Activated naive CD8-positive, alpha-beta T cell treated with anti-CD3 and anti-CD28 coated beads, Interleukin-2, amount 50 U/mL, for 16 hours (primary cell): ENCODE results near the gene OR52J3.
"Not testable (repeated sequence)": the region's sequence is repeated elsewhere in the genome, so short reads cannot be mapped to it uniquely, and the experiment has no call there.

Source experiments
- DNase-seq: peaks from one replicate; pipeline ENCODE4 v3.0.0-alpha.2; 2020; ENCODE audit warnings: low read depth, low spot score

The OR52J3 gene

DNA sequence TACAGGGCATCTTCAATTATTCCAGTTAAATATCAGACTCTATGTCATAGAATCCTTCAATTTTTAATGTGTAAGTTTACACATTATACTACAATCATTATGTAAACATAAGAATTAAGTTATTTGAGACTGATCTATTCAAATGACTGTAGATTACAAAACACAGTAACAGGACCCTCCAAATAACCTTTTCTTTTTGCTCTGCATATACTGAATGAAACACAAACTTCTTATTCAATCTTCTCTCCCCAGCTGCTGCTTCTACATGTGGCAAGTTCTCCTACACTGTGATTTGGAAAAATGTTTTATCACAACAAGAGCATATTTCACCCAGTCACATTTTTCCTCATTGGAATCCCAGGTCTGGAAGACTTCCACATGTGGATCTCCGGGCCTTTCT lies at the start of gene OR52J3:
Gene OR52J3 (plus strand): TSS at position 301 of the 400 bp plus-strand sequence. CDS start 0 bp downstream, at position 301.
- DNase-seq = no peak

GRCh38 chr11:5004424-5005274 lies 41.7 kb upstream of the OR52J3 start:
- no peak for DNase-seq

- DNase-seq = no peak
These were observed 38.8 kb upstream of the OR52J3 start for GRCh38 chr11:5007561-5007960.

DNA sequence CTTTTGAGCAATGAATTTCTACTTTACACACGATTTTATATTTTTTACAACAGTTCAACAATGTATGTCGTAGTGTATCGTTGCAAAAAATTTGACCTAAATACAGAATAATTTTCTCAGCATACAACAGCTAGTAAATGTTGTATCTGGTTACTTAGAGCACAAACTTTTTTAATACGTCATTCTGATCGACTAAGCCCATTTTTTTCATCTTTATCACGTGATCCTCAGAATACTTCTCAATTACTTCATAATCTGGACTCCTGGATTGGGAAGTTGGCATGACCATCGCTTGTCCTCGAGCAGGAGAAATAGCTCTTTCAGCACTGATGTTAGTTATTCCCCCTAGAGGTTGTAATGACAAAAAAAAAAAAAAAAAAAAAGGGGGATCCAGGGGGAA lies 35.1 kb upstream of the OR52J3 start:
- DNase-seq = no peak

GRCh38 chr11:5013012-5013411 lies 33.3 kb upstream of the OR52J3 start:
- DNase-seq = no peak

DNA sequence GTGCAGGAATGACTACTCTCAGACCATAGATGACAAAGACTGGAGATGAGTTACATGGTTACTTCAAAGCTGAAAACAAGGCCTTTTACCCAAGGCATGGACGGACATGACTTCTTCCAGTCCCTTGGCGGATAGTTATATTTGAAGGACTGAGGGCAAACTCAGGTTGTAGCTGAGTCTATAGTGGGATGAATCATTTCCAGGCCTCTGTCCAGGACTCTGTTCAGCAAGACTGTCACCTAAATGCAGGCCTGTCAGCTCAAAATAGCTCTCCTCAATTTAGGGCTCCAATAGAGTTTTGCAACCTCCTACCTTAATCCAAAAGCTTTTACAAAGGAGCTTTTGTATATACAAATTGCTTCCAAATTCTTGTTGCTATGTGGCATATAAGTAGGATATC lies 24.3 kb upstream of the OR52J3 start:
- no peak for DNase-seq

- no peak for DNase-seq
These were observed 9.7 kb upstream of the OR52J3 start for GRCh38 chr11:5036669-5037068.

DNA sequence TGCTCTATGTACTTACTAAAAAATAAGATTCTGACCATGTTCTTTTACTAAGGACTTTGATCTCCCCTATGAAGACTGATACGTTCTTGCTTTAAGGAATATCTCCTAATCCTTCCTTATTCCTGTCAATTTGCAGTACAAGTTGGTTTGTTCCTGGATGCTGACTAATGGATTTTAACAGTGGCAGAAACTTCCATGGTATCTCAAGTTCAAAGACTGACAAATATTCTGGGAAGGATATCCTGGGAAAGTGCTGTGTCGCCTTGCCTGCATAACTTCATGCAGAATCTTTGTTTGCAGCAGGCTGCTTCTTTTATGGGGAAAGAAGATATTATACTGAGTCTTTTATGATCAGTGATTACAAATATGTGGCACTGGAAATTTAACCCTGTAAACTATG lies 8.4 kb upstream of the OR52J3 start:
- no peak for DNase-seq

DNA sequence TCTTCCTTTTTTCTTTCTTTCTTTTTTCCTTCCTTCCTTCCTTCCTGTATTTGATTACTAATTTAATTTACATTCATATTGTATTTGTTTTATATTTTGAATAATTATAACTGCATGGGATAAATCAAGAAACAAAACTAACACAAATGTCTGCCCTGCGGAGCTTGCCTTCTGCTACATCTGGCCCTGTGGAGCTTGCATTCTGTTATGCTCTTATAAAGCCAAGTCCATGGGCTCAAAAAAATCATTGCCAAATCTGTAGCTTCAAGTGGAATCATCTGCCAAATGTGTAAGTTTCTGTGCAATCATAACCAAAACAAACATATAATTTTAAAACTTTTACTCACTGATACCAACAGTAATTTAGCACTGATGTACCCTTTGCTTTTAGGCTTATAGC lies 8.0 kb upstream of the OR52J3 start:
- no peak for DNase-seq

- DNase-seq = no peak
These were observed 5.5 kb upstream of the OR52J3 start for GRCh38 chr11:5040876-5041275.

- DNase-seq = no peak
These were observed 4.2 kb upstream of the OR52J3 start for GRCh38 chr11:5042091-5042490.

GRCh38 chr11:5043380-5043779 lies 2.9 kb upstream of the OR52J3 start:
- no peak for DNase-seq

DNA sequence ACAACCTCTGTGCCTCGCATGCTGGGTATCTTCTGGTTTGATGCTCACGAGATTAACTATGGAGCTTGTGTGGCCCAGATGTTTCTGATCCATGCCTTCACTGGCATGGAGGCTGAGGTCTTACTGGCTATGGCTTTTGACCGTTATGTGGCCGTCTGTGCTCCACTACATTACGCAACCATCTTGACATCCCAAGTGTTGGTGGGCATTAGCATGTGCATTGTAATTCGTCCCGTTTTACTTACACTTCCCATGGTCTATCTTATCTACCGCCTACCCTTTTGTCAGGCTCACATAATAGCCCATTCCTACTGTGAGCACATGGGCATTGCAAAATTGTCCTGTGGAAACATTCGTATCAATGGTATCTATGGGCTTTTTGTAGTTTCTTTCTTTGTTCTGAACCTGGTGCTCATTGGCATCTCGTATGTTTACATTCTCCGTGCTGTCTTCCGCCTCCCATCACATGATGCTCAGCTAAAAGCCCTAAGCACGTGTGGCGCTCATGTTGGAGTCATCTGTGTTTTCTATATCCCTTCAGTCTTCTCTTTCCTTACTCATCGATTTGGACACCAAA lies 516 bp downstream of the OR52J3 start:
- DNase-seq = no peak

- not testable (repeated sequence) for DNase-seq
These were observed 12.4 kb downstream of the OR52J3 start for GRCh38 chr11:5058679-5059078.

DNA sequence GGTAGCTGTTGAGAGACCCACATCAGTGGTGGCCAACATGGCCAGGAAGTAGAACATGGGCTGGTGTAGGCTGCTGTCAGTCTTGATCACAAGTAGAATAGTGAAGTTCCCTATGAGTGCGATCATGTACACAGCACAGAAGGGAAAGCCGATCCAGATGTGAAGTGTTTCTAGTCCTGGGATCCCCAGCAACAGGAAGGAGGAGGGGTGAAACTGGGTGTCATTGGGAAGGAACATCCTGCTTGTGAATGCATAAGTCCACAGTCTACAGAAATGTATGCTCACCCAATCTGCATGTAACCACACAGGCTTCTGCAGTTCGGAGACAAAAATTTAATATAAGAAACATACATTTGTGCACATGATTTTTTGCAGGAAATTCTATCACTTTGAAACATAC lies 13.1 kb downstream of the OR52J3 start, which contains the start of gene OR52E2:
Gene OR52E2 (minus strand): TSS at position 237 of the 400 bp plus-strand sequence. CDS start 0 bp downstream, at position 237.
- no peak for DNase-seq

GRCh38 chr11:5065027-5065426 lies 18.7 kb downstream of the OR52J3 start:
- DNase-seq = no peak

DNA sequence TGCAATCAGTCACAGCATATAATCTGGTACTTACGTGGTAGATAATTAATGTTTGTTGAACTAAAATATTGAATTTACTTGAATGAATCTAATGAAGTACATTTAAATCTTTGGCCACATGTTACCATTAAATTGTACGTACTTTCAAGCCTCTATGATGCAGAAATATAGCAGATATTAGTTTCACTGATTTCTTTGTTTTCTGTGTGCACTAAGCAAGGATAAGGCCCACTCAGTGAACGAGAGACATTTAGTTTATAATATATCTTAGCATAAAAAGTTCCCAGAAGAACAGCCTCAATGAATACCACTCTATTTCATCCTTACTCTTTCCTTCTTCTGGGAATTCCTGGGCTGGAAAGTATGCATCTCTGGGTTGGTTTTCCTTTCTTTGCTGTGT lies 22.9 kb downstream of the OR52J3 start, which contains the start of gene OR52E1:
Gene OR52E1 (plus strand): TSS at position 301 of the 400 bp plus-strand sequence.
- no peak for DNase-seq

DNA sequence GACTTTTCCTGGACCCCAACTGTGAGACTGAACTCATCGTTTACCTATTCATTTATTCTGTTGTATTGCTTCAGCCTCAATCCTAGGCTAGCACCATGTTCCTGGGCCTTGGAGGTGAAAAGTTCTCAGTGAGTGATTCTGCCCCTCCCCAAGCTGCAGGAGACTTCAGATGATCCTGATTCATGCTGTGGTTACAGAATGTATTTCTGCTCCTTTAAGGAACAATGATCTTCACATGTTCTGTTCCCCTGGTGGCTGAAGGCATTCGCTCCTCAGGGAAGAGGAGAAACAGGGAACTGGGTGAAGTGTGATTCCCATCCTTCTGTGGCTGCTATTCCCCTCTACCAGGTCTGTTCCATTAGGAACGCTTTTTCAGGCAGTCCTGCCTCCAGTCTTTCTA lies 25.5 kb downstream of the OR52J3 start:
- DNase-seq = no peak

GRCh38 chr11:5081405-5081804 lies 35.1 kb downstream of the OR52J3 start:
- no peak for DNase-seq

DNA sequence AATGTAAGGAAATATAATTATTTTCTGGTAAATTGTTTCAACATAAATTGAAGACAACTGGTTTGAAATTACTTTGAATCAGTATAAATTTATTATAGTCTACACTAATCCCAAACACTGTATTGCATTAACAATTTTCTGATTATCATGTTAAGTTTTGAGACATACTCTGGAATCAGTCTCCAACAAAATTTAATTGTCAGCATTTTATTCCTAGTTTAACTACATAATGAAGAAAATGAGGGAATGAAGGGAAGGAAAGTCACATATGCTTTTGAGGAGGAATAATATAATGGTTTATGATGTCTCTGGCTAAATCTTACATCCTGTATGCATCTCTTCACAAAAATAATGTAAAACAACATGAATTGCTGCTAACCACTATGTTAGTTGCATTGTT lies 37.3 kb downstream of the OR52J3 start:
- DNase-seq = no peak

GRCh38 chr11:5088556-5088955 lies 42.2 kb downstream of the OR52J3 start:
- no peak for DNase-seq

- no peak for DNase-seq
These were observed 44.3 kb downstream of the OR52J3 start for GRCh38 chr11:5090668-5091067.
